Neural progenitor cell (in vitro differentiated cells): ENCODE data around the gene OLFM1. TPM values are rescaled to one million over a fixed set of nuclear protein-coding genes. Genes with fewer than 3 reads are reported as not detected.

Experiments
- DNase-seq: peaks from one replicate; pipeline ENCODE4 v3.0.0-alpha.2; 2016; ENCODE audit warnings: low spot score
- H2AFZ ChIP-seq: fragments of 200-600 bp; sonication (generic); replicated peaks from 2 replicates; pipeline ENCODE4 v1.6.1; 2016; ENCODE audit warnings: antibody characterized with exemption
- H3F3A ChIP-seq: fragments of 200-600 bp; sonication (generic); 2 replicates; pipeline ENCODE4 v1.6.1; 2016; ENCODE audit warnings: antibody characterized with exemption, low read depth
- H3K27ac ChIP-seq: fragments of 200-600 bp; sonication (generic); 2 replicates; pipeline ENCODE4 v1.5.1; 2016; ENCODE audit warnings: mild to moderate bottlenecking
- H3K27me3 ChIP-seq: fragments of 200-600 bp; sonication (generic); 2 replicates; pipeline ENCODE4 v1.6.1; 2016; ENCODE audit warnings: mild to moderate bottlenecking, moderate library complexity
- H3K36me3 ChIP-seq: fragments of 200-600 bp; sonication (generic); 2 replicates; pipeline ENCODE4 v1.5.1; 2016
- H3K4me1 ChIP-seq: fragments of 200-600 bp; sonication (generic); 2 replicates; pipeline ENCODE4 v1.6.1; 2016; ENCODE audit warnings: mixed run types
- H3K4me2 ChIP-seq: fragments of 200-600 bp; sonication (generic); 2 replicates; pipeline ENCODE4 v1.6.1; 2016
- H3K4me3 ChIP-seq: fragments of 200-600 bp; sonication (generic); 2 replicates; pipeline ENCODE4 v1.5.1; 2016
- H3K79me2 ChIP-seq: fragments of 200-600 bp; sonication (generic); 2 replicates; pipeline ENCODE4 v1.6.1; 2016; ENCODE audit warnings: low read depth
- H3K9ac ChIP-seq: fragments of 200-600 bp; sonication (generic); 2 replicates; pipeline ENCODE4 v1.6.1; 2016
- H3K9me3 ChIP-seq: fragments of 200-600 bp; sonication (generic); 2 replicates; pipeline ENCODE4 v1.5.1; 2016; ENCODE audit warnings: low read depth
- H4K20me1 ChIP-seq: fragments of 200-600 bp; sonication (generic); 2 replicates; pipeline ENCODE4 v1.6.1; 2016; ENCODE audit warnings: low read depth
- H3K27ac Mint-ChIP-seq: 3 replicates; pipeline ENCODE4 v1.8.0; 2021; ENCODE audit warnings: mixed read lengths
- H3K27me3 Mint-ChIP-seq: 2 replicates; pipeline ENCODE4 v1.8.0; 2022; ENCODE audit warnings: low read depth, mild to moderate bottlenecking, inconsistent platforms, moderate library complexity, mixed read lengths; ENCODE audit not compliant: insufficient read depth
- H3K36me3 Mint-ChIP-seq: 3 replicates; pipeline ENCODE4 v1.8.0; 2021; ENCODE audit warnings: mixed read lengths
- H3K4me1 Mint-ChIP-seq: 3 replicates; pipeline ENCODE4 v1.8.0; 2021; ENCODE audit warnings: mixed read lengths
- H3K4me3 Mint-ChIP-seq: 3 replicates; pipeline ENCODE4 v1.8.0; 2021; ENCODE audit warnings: mild to moderate bottlenecking, moderate library complexity, mixed read lengths
- H3K9me3 Mint-ChIP-seq: 3 replicates; pipeline ENCODE4 v1.8.0; 2020; ENCODE audit warnings: mixed read lengths
- CTCF ChIP-seq: fragments of 200-600 bp; sonication (generic); IDR thresholded peaks from 2 replicates; pipeline ENCODE4 v1.5.1; 2017; ENCODE audit warnings: antibody characterized with exemption, mild to moderate bottlenecking
- EZH2 ChIP-seq: fragments of 200-600 bp; sonication (generic); IDR thresholded peaks from 2 replicates; pipeline ENCODE4 v1.6.1; 2017; ENCODE audit warnings: antibody characterized with exemption, mild to moderate bottlenecking, moderate library complexity
- EZH2phosphoT487 ChIP-seq: fragments of 200-600 bp; sonication (generic); IDR thresholded peaks from 2 replicates; pipeline ENCODE4 v1.6.1; 2017; ENCODE audit warnings: antibody characterized with exemption
- total RNA-seq: library from RNA; depleted of rRNA; stranded (reverse); fragments of >200 nt; gene quantifications from 2 replicates; pipeline ENCODE4 v1.2.3, GENCODE V29; 2015; ENCODE audit warnings: low replicate concordance

OLFM1 gene
- total RNA-seq, 1 donor from 2014 or later = 4.0 TPM

- Histone ChIP-seq H2AFZ (no peak overlapping the region), H3K4me1 (peaks cover 8% of the 10 kb centered on the region), H3K79me2 (no peaks in the 10 kb centered on the region), H3K9me3 (no peaks in the 10 kb centered on the region), H3K27me3 (peaks cover 38% of the 10 kb centered on the region), H4K20me1 (peaks cover 39% of the 10 kb centered on the region), H3F3A (peaks cover 12% of the 10 kb centered on the region), H3K4me3 (no peak overlapping the region), H3K36me3 (no peaks in the 10 kb centered on the region), H3K9ac (no peak overlapping the region), H3K27ac (no peak overlapping the region), H3K4me2 (no peak overlapping the region)
- no peak for TF ChIP-seq EZH2
- TF ChIP-seq CTCF = no peak
- no peak for TF ChIP-seq EZH2phosphoT487
- no peaks in the 10 kb centered on the region for H3K36me3 Mint-ChIP-seq
- H3K9me3 Mint-ChIP-seq = no peaks in the 10 kb centered on the region
- no peak for DNase-seq
- H3K4me1 Mint-ChIP-seq = peaks cover 13% of the 10 kb centered on the region
- no peak overlapping the region for H3K4me3 Mint-ChIP-seq
- H3K27me3 Mint-ChIP-seq = peaks cover 17% of the 10 kb centered on the region
- no peak overlapping the region for H3K27ac Mint-ChIP-seq
Measured at GRCh38 chr9:135078361-135078821, 9.1 kb upstream of the OLFM1 start.

- Histone ChIP-seq H3K9me3 (no peaks in the 10 kb centered on the region), H3K27ac (no peak overlapping the region), H3F3A (peaks cover 12% of the 10 kb centered on the region), H2AFZ (no peak overlapping the region), H3K79me2 (no peaks in the 10 kb centered on the region), H3K36me3 (no peaks in the 10 kb centered on the region), H3K4me2 (no peak overlapping the region), H3K9ac (no peak overlapping the region), H3K27me3 (peaks cover 33% of the 10 kb centered on the region), H4K20me1 (peaks cover 41% of the 10 kb centered on the region), H3K4me3 (no peak overlapping the region), H3K4me1 (peaks cover 8% of the 10 kb centered on the region)
- Mint-ChIP-seq H3K36me3 (no peaks in the 10 kb centered on the region), H3K4me1 (peaks cover 13% of the 10 kb centered on the region), H3K9me3 (no peaks in the 10 kb centered on the region), H3K4me3 (no peak overlapping the region), H3K27me3 (peaks cover 16% of the 10 kb centered on the region), H3K27ac (no peak overlapping the region)
- no peak for TF ChIP-seq CTCF
- TF ChIP-seq EZH2 = no peak
- TF ChIP-seq EZH2phosphoT487 = no peak
- DNase-seq = no peak
Measured at GRCh38 chr9:135079018-135079417, 8.4 kb upstream of the OLFM1 start.

- peaks cover 12% of the 10 kb centered on the region for H3F3A ChIP-seq
- H3K4me1 Mint-ChIP-seq = peaks cover 13% of the 10 kb centered on the region
- H3K9ac ChIP-seq = no peak overlapping the region
- no peaks in the 10 kb centered on the region for H3K79me2 ChIP-seq
- no peak overlapping the region for H2AFZ ChIP-seq
- H3K9me3 Mint-ChIP-seq = no peaks in the 10 kb centered on the region
- DNase-seq = no peak
- no peaks in the 10 kb centered on the region for H3K9me3 ChIP-seq
- no peak overlapping the region for H3K4me2 ChIP-seq
- no peak overlapping the region for H3K27ac ChIP-seq
- H3K4me3 ChIP-seq = no peak overlapping the region
- peaks cover 41% of the 10 kb centered on the region for H4K20me1 ChIP-seq
- H3K27ac Mint-ChIP-seq = no peak overlapping the region
- no peak overlapping the region for H3K4me3 Mint-ChIP-seq
- no peaks in the 10 kb centered on the region for H3K36me3 ChIP-seq
- peaks cover 8% of the 10 kb centered on the region for H3K4me1 ChIP-seq
- H3K36me3 Mint-ChIP-seq = no peaks in the 10 kb centered on the region
- peaks cover 19% of the 10 kb centered on the region for H3K27me3 Mint-ChIP-seq
- TF ChIP-seq CTCF (no peak), EZH2 (no peak), EZH2phosphoT487 (no peak)
- peaks cover 31% of the 10 kb centered on the region for H3K27me3 ChIP-seq
Measured at GRCh38 chr9:135079676-135080075, 7.8 kb upstream of the OLFM1 start.
